SK-N-SH treated with all-trans-retinoic acid at 6 μM for 48 hours (cell line): Measurements from ENCODE around the gene ZNF420.
"Not testable (repeated sequence)": the region's sequence is repeated elsewhere in the genome, so short reads cannot be mapped to it uniquely, and the experiment has no call there.

Experiments
- ATAC-seq: fragments of 200-7000 bp; cut with Tn5 transposase; 3 replicates; pipeline ENCODE4 v1.9.1; 2020; ENCODE audit warnings: mild to moderate bottlenecking, moderate library complexity
- ARNTL ChIP-seq: fragments of 450-650 bp; formaldehyde crosslinking; IDR thresholded peaks from 2 replicates; pipeline ENCODE4 v1.5.0; 2020; ENCODE audit warnings: low read depth, mild to moderate bottlenecking, moderate library complexity, borderline replicate concordance
- BACH2 ChIP-seq: fragments of 250-450 bp; sonication (Bioruptor Pico); IDR thresholded peaks from 2 replicates; pipeline ENCODE4 v1.9.0; 2021; ENCODE audit warnings: mild to moderate bottlenecking, borderline replicate concordance
- CSDC2 ChIP-seq: fragments of 250-450 bp; sonication (Bioruptor Pico); IDR thresholded peaks from 2 replicates; pipeline ENCODE4 v1.5.0; 2020; ENCODE audit warnings: mild to moderate bottlenecking, moderate library complexity
- ESRRG ChIP-seq: fragments of 250-450 bp; sonication (Bioruptor Pico); IDR thresholded peaks from 2 replicates; pipeline ENCODE4 v1.6.1; 2021; ENCODE audit warnings: mild to moderate bottlenecking
- GLIS3 ChIP-seq: fragments of 250-450 bp; sonication (Bioruptor Pico); IDR thresholded peaks from 2 replicates; pipeline ENCODE4 v1.5.0; 2020; ENCODE audit warnings: mild to moderate bottlenecking, moderate library complexity
- ISL1 ChIP-seq: fragments of 250-450 bp; sonication (Bioruptor Pico); IDR thresholded peaks from 2 replicates; pipeline ENCODE4 v2.1.2; 2022; ENCODE audit warnings: mild to moderate bottlenecking, moderate library complexity
- OSR1 ChIP-seq: fragments of 250-450 bp; sonication (Bioruptor Pico); IDR thresholded peaks from 2 replicates; pipeline ENCODE4 v1.8.0; 2022; ENCODE audit warnings: moderate library complexity, mild to moderate bottlenecking, inconsistent platforms
- PPARA ChIP-seq: fragments of 250-450 bp; sonication (Bioruptor Pico); IDR thresholded peaks from 2 replicates; pipeline ENCODE4 v1.5.0; 2020; ENCODE audit warnings: mild to moderate bottlenecking, borderline replicate concordance
- RARB ChIP-seq: fragments of 250-450 bp; sonication (Bioruptor Pico); IDR thresholded peaks from 2 replicates; pipeline ENCODE4 v1.8.0; 2021; ENCODE audit warnings: mild to moderate bottlenecking, moderate library complexity
- SNAI2 ChIP-seq: fragments of 250-450 bp; sonication (Bioruptor Pico); IDR thresholded peaks from 2 replicates; pipeline ENCODE4 v1.5.0; 2020; ENCODE audit warnings: mild to moderate bottlenecking, moderate library complexity
- TCF4 ChIP-seq: fragments of 250-450 bp; sonication (Bioruptor Pico); IDR thresholded peaks from 2 replicates; pipeline ENCODE4 v1.8.0; 2021; ENCODE audit warnings: mild to moderate bottlenecking, moderate library complexity, borderline replicate concordance
- TOX ChIP-seq: fragments of 250-450 bp; sonication (Bioruptor Pico); IDR thresholded peaks from 2 replicates; pipeline ENCODE4 v1.8.0; 2021; ENCODE audit warnings: mild to moderate bottlenecking, moderate library complexity, borderline replicate concordance
- ZC3H10 ChIP-seq: fragments of 250-450 bp; sonication (Bioruptor Pico); IDR thresholded peaks from 2 replicates; pipeline ENCODE4 v1.5.1; 2021; ENCODE audit warnings: mild to moderate bottlenecking, moderate library complexity
- ZFP3 ChIP-seq: fragments of 250-450 bp; sonication (Bioruptor Pico); IDR thresholded peaks from 2 replicates; pipeline ENCODE4 v1.5.0; 2020; ENCODE audit warnings: mild to moderate bottlenecking, moderate library complexity
- ZFP30 ChIP-seq: fragments of 450-650 bp; formaldehyde crosslinking; IDR thresholded peaks from 2 replicates; pipeline ENCODE4 v1.5.0; 2022; ENCODE audit warnings: mild to moderate bottlenecking, moderate library complexity
- ZNF565 ChIP-seq: fragments of 450-650 bp; formaldehyde crosslinking; conservative IDR thresholded peaks from 2 replicates; pipeline ENCODE4 v1.5.0; 2020; ENCODE audit warnings: low read depth, mild to moderate bottlenecking, moderate library complexity
- ZNF70 ChIP-seq: fragments of 450-650 bp; formaldehyde crosslinking; IDR thresholded peaks from 2 replicates; pipeline ENCODE4 v1.5.0; 2020; ENCODE audit warnings: mild to moderate bottlenecking, moderate library complexity
- ZNF8 ChIP-seq: fragments of 450-650 bp; formaldehyde crosslinking; IDR thresholded peaks from 2 replicates; pipeline ENCODE4 v1.5.0; 2020; ENCODE audit warnings: mild to moderate bottlenecking, moderate library complexity
- TF ChIP-seq, protein P1 (sequence below): fragments of 250-450 bp; sonication (Bioruptor Pico); IDR thresholded peaks from 2 replicates; pipeline ENCODE4 v1.5.1; 2021; ENCODE audit warnings: mild to moderate bottlenecking, moderate library complexity
- TF ChIP-seq, protein P2 (sequence below): fragments of 250-450 bp; sonication (Bioruptor Pico); IDR thresholded peaks from 2 replicates; pipeline ENCODE4 v1.5.1; 2020; ENCODE audit warnings: low read depth, mild to moderate bottlenecking, moderate library complexity
- TF ChIP-seq, protein P3 (sequence below): fragments of 250-450 bp; sonication (Bioruptor Pico); IDR thresholded peaks from 2 replicates; pipeline ENCODE4 v1.8.0; 2020; ENCODE audit warnings: mild to moderate bottlenecking, moderate library complexity, borderline replicate concordance
- TF ChIP-seq, protein P4 (sequence below): fragments of 250-450 bp; sonication (Bioruptor Pico); IDR thresholded peaks from 2 replicates; pipeline ENCODE4 v1.5.0; 2020; ENCODE audit warnings: mild to moderate bottlenecking, moderate library complexity

ZNF420 gene

DNA sequence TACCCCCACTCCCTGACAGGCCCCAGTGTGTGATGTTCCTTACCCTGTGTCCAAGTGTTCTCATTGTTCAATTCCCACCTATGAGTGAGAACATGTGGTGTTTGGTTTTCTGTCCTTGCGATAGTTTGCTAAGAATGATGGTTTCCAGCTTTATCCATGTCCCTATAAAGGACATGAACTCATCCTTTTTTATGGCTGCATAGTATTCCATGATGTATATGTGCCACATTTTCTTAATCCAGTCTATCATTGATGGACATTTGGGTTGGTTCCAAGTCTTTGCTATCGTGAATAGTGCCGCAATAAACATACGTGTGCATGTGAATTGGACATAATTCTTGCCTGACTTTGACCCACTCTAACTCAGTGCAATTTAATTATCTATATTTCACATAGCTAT is 1.7 kb upstream of the ZNF420 start:
- TF ChIP-seq ZNF8 (CRISPR knock-in tag): 0 out of 2 replicates have a peak, but pooled peaks have one; percentile 9
- not testable (repeated sequence) for ATAC-seq

DNA sequence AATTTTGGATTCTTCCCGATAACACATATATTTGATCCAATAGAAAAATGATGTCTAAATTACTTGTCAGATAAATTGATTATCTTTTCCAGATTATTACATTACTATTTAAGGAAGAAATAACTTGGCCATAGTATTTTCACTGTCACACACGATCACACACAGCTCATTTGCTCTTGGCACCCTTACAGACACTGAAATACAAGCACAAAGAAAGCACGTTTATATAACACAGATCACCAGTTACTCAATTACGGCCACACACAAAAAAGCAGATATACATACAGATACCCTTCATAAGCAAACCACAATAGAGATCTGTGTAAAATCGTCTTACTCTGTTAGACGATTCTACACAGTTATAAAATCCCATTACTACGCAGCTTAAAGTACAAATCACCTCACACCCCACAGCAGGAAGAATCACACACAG is 716 bp upstream of the ZNF420 start:
- TF ChIP-seq ZC3H10 (CRISPR knock-in tag) (no peak), ZNF8 (CRISPR knock-in tag) (no peak), ARNTL (no peak)
- ATAC-seq: no peak; the same call in 2 of the 3 replicates

DNA sequence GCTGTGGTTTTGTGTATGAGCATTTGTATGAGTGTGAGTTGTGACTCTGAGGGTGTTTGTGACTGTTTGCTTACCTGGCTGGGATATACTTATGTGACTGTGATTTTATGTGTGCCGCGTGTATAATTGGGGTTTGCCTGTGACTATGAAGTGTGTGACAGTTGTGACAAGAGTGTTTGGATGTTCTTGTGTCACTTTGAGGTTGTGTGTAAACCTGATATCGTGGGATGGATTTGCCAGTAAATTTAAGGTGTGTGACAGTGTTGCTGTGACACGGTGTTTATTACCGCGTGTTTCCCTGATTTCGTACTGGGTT is 442 bp downstream of the ZNF420 start:
- TF ChIP-seq ISL1: no peak
- no peak for TF ChIP-seq BACH2 (CRISPR knock-in tag)
- TF ChIP-seq OSR1: no peak
- no peak for TF ChIP-seq ZNF70 (CRISPR knock-in tag)
- TF ChIP-seq SNAI2: no peak
- TF ChIP-seq ZFP3 (CRISPR knock-in tag): no peak
- TF ChIP-seq ZFP30 (CRISPR knock-in tag): no peak
- no peak for TF ChIP-seq ZNF565
- TF ChIP-seq, protein P1, sequence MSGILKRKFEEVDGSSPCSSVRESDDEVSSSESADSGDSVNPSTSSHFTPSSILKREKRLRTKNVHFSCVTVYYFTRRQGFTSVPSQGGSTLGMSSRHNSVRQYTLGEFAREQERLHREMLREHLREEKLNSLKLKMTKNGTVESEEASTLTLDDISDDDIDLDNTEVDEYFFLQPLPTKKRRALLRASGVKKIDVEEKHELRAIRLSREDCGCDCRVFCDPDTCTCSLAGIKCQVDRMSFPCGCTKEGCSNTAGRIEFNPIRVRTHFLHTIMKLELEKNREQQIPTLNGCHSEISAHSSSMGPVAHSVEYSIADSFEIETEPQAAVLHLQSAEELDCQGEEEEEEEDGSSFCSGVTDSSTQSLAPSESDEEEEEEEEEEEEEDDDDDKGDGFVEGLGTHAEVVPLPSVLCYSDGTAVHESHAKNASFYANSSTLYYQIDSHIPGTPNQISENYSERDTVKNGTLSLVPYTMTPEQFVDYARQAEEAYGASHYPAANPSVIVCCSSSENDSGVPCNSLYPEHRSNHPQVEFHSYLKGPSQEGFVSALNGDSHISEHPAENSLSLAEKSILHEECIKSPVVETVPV (CRISPR knock-in tag): no peak
- no peak for TF ChIP-seq PPARA (CRISPR knock-in tag)
- TF ChIP-seq, protein P2, sequence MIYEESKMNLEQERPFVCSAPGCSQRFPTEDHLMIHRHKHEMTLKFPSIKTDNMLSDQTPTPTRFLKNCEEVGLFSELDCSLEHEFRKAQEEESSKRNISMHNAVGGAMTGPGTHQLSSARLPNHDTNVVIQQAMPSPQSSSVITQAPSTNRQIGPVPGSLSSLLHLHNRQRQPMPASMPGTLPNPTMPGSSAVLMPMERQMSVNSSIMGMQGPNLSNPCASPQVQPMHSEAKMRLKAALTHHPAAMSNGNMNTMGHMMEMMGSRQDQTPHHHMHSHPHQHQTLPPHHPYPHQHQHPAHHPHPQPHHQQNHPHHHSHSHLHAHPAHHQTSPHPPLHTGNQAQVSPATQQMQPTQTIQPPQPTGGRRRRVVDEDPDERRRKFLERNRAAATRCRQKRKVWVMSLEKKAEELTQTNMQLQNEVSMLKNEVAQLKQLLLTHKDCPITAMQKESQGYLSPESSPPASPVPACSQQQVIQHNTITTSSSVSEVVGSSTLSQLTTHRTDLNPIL (CRISPR knock-in tag): no peak
- no peak for TF ChIP-seq ZC3H10 (CRISPR knock-in tag)
- TF ChIP-seq CSDC2 (CRISPR knock-in tag): no peak
- TF ChIP-seq RARB (CRISPR knock-in tag): no peak
- TF ChIP-seq, protein P3, sequence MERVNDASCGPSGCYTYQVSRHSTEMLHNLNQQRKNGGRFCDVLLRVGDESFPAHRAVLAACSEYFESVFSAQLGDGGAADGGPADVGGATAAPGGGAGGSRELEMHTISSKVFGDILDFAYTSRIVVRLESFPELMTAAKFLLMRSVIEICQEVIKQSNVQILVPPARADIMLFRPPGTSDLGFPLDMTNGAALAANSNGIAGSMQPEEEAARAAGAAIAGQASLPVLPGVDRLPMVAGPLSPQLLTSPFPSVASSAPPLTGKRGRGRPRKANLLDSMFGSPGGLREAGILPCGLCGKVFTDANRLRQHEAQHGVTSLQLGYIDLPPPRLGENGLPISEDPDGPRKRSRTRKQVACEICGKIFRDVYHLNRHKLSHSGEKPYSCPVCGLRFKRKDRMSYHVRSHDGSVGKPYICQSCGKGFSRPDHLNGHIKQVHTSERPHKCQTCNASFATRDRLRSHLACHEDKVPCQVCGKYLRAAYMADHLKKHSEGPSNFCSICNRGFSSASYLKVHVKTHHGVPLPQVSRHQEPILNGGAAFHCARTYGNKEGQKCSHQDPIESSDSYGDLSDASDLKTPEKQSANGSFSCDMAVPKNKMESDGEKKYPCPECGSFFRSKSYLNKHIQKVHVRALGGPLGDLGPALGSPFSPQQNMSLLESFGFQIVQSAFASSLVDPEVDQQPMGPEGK (CRISPR knock-in tag): no peak
- no peak for TF ChIP-seq TOX (CRISPR knock-in tag)
- TF ChIP-seq ESRRG (CRISPR knock-in tag): no peak
- TF ChIP-seq, protein P4, sequence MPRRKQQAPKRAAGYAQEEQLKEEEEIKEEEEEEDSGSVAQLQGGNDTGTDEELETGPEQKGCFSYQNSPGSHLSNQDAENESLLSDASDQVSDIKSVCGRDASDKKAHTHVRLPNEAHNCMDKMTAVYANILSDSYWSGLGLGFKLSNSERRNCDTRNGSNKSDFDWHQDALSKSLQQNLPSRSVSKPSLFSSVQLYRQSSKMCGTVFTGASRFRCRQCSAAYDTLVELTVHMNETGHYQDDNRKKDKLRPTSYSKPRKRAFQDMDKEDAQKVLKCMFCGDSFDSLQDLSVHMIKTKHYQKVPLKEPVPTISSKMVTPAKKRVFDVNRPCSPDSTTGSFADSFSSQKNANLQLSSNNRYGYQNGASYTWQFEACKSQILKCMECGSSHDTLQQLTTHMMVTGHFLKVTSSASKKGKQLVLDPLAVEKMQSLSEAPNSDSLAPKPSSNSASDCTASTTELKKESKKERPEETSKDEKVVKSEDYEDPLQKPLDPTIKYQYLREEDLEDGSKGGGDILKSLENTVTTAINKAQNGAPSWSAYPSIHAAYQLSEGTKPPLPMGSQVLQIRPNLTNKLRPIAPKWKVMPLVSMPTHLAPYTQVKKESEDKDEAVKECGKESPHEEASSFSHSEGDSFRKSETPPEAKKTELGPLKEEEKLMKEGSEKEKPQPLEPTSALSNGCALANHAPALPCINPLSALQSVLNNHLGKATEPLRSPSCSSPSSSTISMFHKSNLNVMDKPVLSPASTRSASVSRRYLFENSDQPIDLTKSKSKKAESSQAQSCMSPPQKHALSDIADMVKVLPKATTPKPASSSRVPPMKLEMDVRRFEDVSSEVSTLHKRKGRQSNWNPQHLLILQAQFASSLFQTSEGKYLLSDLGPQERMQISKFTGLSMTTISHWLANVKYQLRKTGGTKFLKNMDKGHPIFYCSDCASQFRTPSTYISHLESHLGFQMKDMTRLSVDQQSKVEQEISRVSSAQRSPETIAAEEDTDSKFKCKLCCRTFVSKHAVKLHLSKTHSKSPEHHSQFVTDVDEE (CRISPR knock-in tag): no peak
- TF ChIP-seq ARNTL: no peak
- ATAC-seq: no peak

DNA sequence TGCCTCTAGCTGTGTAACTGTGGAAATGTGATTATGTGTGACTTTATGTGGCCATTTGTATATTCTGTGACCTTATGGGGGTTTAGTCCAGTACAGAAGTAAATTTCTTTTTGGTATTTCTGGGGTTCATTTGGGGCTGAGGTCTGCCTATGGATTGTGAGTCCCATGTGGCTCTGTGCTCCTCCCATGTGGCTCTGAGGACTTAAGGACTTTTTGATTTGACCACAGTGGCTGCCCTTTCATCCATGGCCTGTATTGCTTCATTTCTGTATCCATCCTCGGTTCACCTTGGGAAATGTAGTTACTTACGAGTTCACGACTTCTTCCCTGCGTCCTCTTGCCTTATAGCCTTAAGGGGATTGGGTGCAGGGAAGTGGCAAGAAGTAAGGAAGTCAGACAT is 1.0 kb downstream of the ZNF420 start:
- no peak for ATAC-seq
- TF ChIP-seq SNAI2: no peak
- TF ChIP-seq ZNF8 (CRISPR knock-in tag): no peak
- TF ChIP-seq, protein P1 (CRISPR knock-in tag): no peak
- TF ChIP-seq ISL1: no peak
- TF ChIP-seq TOX (CRISPR knock-in tag): no peak
- no peak for TF ChIP-seq ZNF70 (CRISPR knock-in tag)
- no peak for TF ChIP-seq OSR1
- TF ChIP-seq CSDC2 (CRISPR knock-in tag): no peak
- TF ChIP-seq, protein P4 (CRISPR knock-in tag): no peak
- TF ChIP-seq BACH2 (CRISPR knock-in tag): no peak
- TF ChIP-seq, protein P2 (CRISPR knock-in tag): no peak
- no peak for TF ChIP-seq ESRRG (CRISPR knock-in tag)
- no peak for TF ChIP-seq ZFP3 (CRISPR knock-in tag)
- no peak for TF ChIP-seq TCF4
- TF ChIP-seq GLIS3 (CRISPR knock-in tag): no peak
- no peak for TF ChIP-seq ZNF565
- no peak for TF ChIP-seq ZC3H10 (CRISPR knock-in tag)
